Fibroblast of the aortic adventitia (primary cell): ENCODE measurements around the gene THADA. TPM values are rescaled to one million over a fixed set of nuclear protein-coding genes. Genes with fewer than 3 reads are reported as not detected.

Experiments
- DNase-seq: peaks from one replicate; pipeline ENCODE4 v3.0.0-alpha.2; 2010; ENCODE audit warnings: low read depth
- H3K4me3 ChIP-seq: 2 replicates; pipeline ENCODE4 v1.5.1; 2011; ENCODE audit warnings: low read depth, mild to moderate bottlenecking, control low read depth, low read length, moderate library complexity
- CTCF ChIP-seq: IDR thresholded peaks from 2 replicates; pipeline ENCODE4 v1.5.1; 2011; ENCODE audit warnings: mild to moderate bottlenecking, low read length, control low read depth, inconsistent platforms; ENCODE audit not compliant: insufficient read depth
- total RNA-seq: library from RNA; depleted of rRNA; stranded (reverse); fragments of >200 nt; gene quantifications from 2 replicates; pipeline ENCODE4 v1.2.3, GENCODE V29; 2012; ENCODE audit warnings: low replicate concordance

THADA gene
- total RNA-seq, 1 donor, result 34.6 TPM

DNA sequence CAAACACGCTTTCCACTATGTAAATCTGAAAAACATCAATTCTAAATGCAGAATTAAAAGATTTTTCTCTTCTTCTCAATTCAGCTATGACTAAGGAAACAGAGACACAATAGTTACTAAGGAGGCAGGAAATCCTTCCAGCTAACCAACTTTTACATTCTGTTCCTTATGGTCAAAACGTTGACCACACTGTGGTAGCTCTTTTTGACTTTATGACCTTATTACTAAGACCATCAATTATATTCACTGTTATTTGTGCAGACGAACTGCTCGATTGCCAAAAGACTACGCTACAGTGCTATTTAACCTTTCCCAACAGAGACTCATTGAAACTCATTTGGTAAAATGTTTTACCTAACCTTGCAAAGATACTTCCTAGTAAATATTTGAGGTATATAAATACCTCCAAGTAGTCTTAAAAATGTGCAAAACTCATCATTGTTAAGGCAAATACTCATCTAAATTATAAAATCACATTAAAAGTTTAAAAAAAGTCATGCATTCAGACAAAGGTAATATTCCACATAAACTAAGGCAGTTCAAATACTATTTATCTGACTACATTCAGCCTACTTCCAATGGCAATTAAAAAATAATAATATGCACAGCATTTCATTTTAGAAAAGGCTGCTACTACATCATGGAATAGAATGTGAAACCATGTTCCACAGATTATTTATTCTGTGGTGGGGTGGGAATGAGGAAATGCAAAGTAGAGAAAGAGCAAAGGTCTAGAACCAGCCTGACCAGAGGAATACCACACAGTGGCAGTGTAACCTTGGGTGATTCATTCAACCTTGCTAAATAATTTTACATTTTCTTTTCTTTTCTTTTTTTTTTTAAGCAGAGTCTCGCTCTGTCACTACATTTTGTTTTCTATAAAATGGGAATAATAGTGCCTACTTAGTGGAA is 139.9 kb downstream of the THADA start:
- H3K4me3 ChIP-seq, result no peak overlapping the region
- peak; percentile 1 for TF ChIP-seq CTCF
- peak; percentile 66 for DNase-seq

DNA sequence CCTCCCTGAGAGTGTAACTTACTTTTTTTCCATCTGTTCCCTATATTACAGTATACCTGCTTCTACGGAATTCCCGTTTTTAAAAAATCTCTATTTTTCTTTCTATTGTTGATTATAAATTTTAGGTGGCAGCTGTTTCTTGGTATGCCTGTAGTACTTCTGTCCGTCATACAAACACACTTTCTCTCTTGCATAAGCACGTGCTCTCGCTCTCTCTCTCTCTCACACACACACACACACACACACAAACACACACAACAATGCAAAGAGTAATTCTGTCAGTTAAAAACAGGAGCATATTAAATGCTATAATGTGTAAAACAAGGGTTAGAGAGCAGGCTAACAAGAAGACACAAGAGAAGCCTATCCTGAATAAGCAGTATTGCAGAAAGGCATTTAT is 140.5 kb downstream of the THADA start:
- no peak overlapping the region for H3K4me3 ChIP-seq
- no peak for TF ChIP-seq CTCF
- no peak for DNase-seq

DNA sequence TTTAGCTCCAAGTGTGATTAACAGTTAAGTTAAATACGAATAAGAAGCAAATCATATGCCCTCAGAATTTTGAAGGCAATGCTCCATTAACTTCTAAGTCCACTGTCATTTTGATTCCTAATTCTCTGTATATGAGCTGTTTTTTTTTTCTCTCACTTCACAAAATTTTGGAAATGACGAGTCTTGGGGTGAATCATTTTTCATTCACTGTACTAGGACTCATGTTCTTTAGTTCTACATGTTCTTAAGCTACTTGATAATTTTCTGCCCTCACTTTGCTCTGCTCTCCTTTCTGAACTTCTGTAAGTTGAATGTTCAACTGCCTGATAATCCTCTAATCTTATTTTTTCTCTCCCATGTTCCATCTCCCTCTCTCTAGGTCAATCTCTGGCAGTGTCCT is 141.0 kb downstream of the THADA start:
- TF ChIP-seq CTCF, result no peak
- DNase-seq, result no peak
- H3K4me3 ChIP-seq, result no peak overlapping the region

DNA sequence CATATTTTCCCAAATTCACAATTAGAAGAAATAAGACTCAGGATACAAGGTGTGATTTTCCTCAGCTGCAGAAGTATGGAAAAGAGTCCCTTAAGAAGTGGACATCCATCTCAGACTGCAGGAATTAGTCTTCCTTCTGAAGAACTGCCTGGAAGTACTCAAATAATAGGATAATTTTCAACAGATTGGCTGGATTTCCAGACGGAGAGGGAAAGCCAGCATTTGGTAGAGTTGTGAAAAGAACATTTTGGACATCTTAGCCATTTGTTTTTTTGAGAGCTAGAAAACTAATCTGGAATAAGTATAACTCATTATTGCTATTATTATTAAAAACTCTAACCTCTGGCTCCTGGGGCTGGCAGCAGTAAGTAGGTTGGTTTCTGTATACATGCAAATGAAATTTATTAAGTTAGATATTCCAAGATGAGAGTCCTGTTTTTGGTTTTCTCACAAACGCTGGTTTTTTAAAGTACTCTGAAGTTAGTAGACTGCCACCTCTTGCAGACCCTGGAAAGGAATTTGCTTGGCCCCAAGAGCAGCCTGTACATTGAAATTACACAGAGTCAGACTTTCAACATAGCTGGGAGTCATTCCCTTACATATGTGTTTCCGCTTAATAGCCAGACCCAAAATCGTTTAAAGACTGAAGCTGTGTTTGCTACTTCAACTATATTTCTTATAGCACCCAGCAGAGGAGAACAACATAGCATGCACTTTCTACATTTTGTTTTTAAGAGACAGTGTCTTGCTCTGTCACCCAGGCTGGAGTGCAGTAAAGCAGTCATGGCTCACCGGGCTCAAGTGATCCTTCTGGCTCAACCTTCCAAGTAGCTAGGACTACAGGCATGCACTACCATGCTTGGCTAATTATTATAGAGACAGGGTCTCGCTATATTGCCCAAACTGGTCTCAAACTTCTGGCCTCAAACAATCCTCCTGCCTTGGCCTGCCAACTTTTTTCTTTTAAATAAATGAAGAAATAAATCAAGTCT is 142.4 kb downstream of the THADA start:
- no peak overlapping the region for H3K4me3 ChIP-seq
- TF ChIP-seq CTCF, result no peak
- DNase-seq, result no peak

GRCh38 chr2:43452318-43452731 is 143.5 kb downstream of the THADA start:
- no peak overlapping the region for H3K4me3 ChIP-seq
- no peak for DNase-seq
- no peak for TF ChIP-seq CTCF

DNA sequence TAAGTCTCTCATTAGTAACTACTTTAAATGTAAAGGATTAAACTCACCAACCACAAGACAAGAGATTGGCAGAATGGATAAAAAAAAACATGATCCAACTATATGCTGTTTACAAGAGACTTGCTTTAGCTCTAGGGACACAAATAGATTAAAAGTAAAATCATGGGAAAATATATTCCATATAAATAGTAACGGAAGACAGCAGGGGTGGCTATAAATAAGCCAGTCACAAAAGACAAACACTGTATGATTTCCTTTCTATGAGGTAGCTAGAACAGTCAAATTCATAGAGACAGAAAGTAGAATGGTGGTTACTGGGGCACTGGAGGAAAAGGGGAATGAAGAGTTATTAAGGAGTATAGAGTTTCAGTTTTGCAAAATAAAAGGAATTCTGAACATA is 145.2 kb downstream of the THADA start:
- no peak overlapping the region for H3K4me3 ChIP-seq
- no peak for TF ChIP-seq CTCF
- no peak for DNase-seq
